HL-60 (cell line): ENCODE data around the gene ATP5F1E.

ENCODE experiments used
- DNase-seq, 2 experiments: peaks; one replicate each; pipeline ENCODE4 v3.0.0-alpha.2; 2010 to 2020; ENCODE audit warnings: low read depth in 1 of 2, low spot score in 1 of 2
- H3K27ac ChIP-seq: fragments of 250-450 bp; sonication (Bioruptor Pico); replicated peaks from 2 replicates; pipeline ENCODE4 v1.5.1; 2020; ENCODE audit warnings: mild to moderate bottlenecking, moderate library complexity
- H3K27me3 ChIP-seq: fragments of 250-450 bp; sonication (Bioruptor Pico); 2 replicates; pipeline ENCODE4 v1.5.1; 2021; ENCODE audit warnings: mild to moderate bottlenecking, moderate library complexity; ENCODE audit not compliant: insufficient read depth, poor library complexity, severe bottlenecking
- H3K4me3 ChIP-seq: replicated peaks from 2 replicates; pipeline ENCODE4 v1.5.1; 2011; ENCODE audit warnings: mild to moderate bottlenecking, control low read depth, low read length; ENCODE audit not compliant: insufficient read depth
- GABPA ChIP-seq: IDR thresholded peaks from 2 replicates; pipeline ENCODE4 v1.6.1; 2012; ENCODE audit warnings: low read depth
- POLR2AphosphoS5 ChIP-seq: IDR thresholded peaks from 2 replicates; pipeline ENCODE4 v1.6.1; 2012; ENCODE audit warnings: low read depth
- SPI1 ChIP-seq: IDR thresholded peaks from 2 replicates; pipeline ENCODE4 v1.6.1; 2012; ENCODE audit warnings: low read depth, mild to moderate bottlenecking, borderline replicate concordance
- TF ChIP-seq, protein P1 (sequence below): IDR thresholded peaks from one replicate; pipeline ENCODE4 v1.5.1; 2011; ENCODE audit warnings: low read length, control low read depth, inconsistent platforms; ENCODE audit not compliant: insufficient read depth
- TF ChIP-seq, protein P2 (sequence below): IDR thresholded peaks from 2 replicates; pipeline ENCODE4 v1.6.1; 2012; ENCODE audit warnings: low read depth; ENCODE audit not compliant: insufficient replicate concordance

Gene ATP5F1E

GRCh38 chr20:58986968-58987517 is 45.1 kb downstream of the ATP5F1E start:
- H3K27me3 ChIP-seq: no peaks in the 10 kb centered on the region
- H3K4me3 ChIP-seq: no peak overlapping the region
- TF ChIP-seq, protein P1, sequence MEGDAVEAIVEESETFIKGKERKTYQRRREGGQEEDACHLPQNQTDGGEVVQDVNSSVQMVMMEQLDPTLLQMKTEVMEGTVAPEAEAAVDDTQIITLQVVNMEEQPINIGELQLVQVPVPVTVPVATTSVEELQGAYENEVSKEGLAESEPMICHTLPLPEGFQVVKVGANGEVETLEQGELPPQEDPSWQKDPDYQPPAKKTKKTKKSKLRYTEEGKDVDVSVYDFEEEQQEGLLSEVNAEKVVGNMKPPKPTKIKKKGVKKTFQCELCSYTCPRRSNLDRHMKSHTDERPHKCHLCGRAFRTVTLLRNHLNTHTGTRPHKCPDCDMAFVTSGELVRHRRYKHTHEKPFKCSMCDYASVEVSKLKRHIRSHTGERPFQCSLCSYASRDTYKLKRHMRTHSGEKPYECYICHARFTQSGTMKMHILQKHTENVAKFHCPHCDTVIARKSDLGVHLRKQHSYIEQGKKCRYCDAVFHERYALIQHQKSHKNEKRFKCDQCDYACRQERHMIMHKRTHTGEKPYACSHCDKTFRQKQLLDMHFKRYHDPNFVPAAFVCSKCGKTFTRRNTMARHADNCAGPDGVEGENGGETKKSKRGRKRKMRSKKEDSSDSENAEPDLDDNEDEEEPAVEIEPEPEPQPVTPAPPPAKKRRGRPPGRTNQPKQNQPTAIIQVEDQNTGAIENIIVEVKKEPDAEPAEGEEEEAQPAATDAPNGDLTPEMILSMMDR: no peak
- TF ChIP-seq POLR2AphosphoS5 (no peak), GABPA (no peak), SPI1 (no peak)
- TF ChIP-seq, protein P2, sequence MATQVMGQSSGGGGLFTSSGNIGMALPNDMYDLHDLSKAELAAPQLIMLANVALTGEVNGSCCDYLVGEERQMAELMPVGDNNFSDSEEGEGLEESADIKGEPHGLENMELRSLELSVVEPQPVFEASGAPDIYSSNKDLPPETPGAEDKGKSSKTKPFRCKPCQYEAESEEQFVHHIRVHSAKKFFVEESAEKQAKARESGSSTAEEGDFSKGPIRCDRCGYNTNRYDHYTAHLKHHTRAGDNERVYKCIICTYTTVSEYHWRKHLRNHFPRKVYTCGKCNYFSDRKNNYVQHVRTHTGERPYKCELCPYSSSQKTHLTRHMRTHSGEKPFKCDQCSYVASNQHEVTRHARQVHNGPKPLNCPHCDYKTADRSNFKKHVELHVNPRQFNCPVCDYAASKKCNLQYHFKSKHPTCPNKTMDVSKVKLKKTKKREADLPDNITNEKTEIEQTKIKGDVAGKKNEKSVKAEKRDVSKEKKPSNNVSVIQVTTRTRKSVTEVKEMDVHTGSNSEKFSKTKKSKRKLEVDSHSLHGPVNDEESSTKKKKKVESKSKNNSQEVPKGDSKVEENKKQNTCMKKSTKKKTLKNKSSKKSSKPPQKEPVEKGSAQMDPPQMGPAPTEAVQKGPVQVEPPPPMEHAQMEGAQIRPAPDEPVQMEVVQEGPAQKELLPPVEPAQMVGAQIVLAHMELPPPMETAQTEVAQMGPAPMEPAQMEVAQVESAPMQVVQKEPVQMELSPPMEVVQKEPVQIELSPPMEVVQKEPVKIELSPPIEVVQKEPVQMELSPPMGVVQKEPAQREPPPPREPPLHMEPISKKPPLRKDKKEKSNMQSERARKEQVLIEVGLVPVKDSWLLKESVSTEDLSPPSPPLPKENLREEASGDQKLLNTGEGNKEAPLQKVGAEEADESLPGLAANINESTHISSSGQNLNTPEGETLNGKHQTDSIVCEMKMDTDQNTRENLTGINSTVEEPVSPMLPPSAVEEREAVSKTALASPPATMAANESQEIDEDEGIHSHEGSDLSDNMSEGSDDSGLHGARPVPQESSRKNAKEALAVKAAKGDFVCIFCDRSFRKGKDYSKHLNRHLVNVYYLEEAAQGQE: no peak
- no peak overlapping the region for H3K27ac ChIP-seq
- DNase-seq: no peak

GRCh38 chr20:58986286-58986967 is 45.7 kb downstream of the ATP5F1E start:
- TF ChIP-seq POLR2AphosphoS5 (no peak), SPI1 (no peak), GABPA (no peak)
- TF ChIP-seq, protein P1: no peak
- TF ChIP-seq, protein P2: no peak
- DNase-seq: no peak
- Histone ChIP-seq H3K4me3 (no peak overlapping the region), H3K27ac (no peak overlapping the region), H3K27me3 (no peaks in the 10 kb centered on the region)

GRCh38 chr20:58985656-58986055 is 46.5 kb downstream of the ATP5F1E start:
- Histone ChIP-seq H3K27ac (no peak overlapping the region), H3K4me3 (no peak overlapping the region), H3K27me3 (no peaks in the 10 kb centered on the region)
- TF ChIP-seq, protein P2: no peak
- no peak for TF ChIP-seq GABPA
- TF ChIP-seq SPI1: no peak
- no peak for TF ChIP-seq POLR2AphosphoS5
- TF ChIP-seq, protein P1: no peak
- DNase-seq: no peak
